Coronary artery (tissue), 2 donors: ENCODE measurements around the gene L3MBTL3.

Experiments used
- DNase-seq: peaks from one replicate; pipeline ENCODE4 v3.0.0-alpha.2; 2017; ENCODE audit warnings: low spot score
- H3K27ac ChIP-seq, 2 donors: fragments of 200-600 bp; sonication (generic); one replicate each; pipeline ENCODE4 v1.5.1; 2016 to 2019
- H3K4me3 ChIP-seq: fragments of 200-600 bp; sonication (generic); 2 replicates; pipeline ENCODE4 v1.5.1; 2016; ENCODE audit warnings: mild to moderate bottlenecking, moderate library complexity
- CTCF ChIP-seq: fragments of 200-600 bp; sonication (generic); IDR thresholded peaks from one replicate; pipeline ENCODE4 v1.5.1; 2019; ENCODE audit warnings: antibody characterized with exemption

L3MBTL3 gene

GRCh38 chr6:130118236-130118635 lies 99.9 kb downstream of the L3MBTL3 start:
- no peak for TF ChIP-seq CTCF
- H3K4me3 ChIP-seq, result no peak overlapping the region
- no peak overlapping the region for H3K27ac ChIP-seq
- DNase-seq, result no peak

GRCh38 chr6:130119211-130119610 lies 100.8 kb downstream of the L3MBTL3 start:
- Histone ChIP-seq H3K27ac (no peak overlapping the region), H3K4me3 (no peak overlapping the region)
- TF ChIP-seq CTCF, result no peak
- DNase-seq, result no peak

GRCh38 chr6:130120731-130121130 lies 102.3 kb downstream of the L3MBTL3 start:
- H3K4me3 ChIP-seq, result no peak overlapping the region
- DNase-seq, result no peak
- no peak overlapping the region for H3K27ac ChIP-seq
- no peak for TF ChIP-seq CTCF

GRCh38 chr6:130122243-130122642 lies 103.9 kb downstream of the L3MBTL3 start:
- H3K4me3 ChIP-seq, result no peak overlapping the region
- no peak for TF ChIP-seq CTCF
- DNase-seq, result no peak
- no peak overlapping the region for H3K27ac ChIP-seq

GRCh38 chr6:130127195-130127594 lies 108.8 kb downstream of the L3MBTL3 start:
- no peak for DNase-seq
- TF ChIP-seq CTCF, result no peak
- H3K4me3 ChIP-seq, result no peak overlapping the region
- H3K27ac ChIP-seq, result no peak overlapping the region

GRCh38 chr6:130128326-130128725 lies 109.9 kb downstream of the L3MBTL3 start:
- Histone ChIP-seq H3K4me3 (no peak overlapping the region), H3K27ac (no peak overlapping the region)
- no peak for TF ChIP-seq CTCF
- DNase-seq, result no peak

GRCh38 chr6:130129762-130130246 lies 111.4 kb downstream of the L3MBTL3 start:
- Histone ChIP-seq H3K27ac (no peak overlapping the region), H3K4me3 (no peak overlapping the region)
- TF ChIP-seq CTCF, result no peak
- DNase-seq, result no peak
